Measurements from ENCODE around the gene PCDHB7. TPM values are rescaled to one million over a fixed set of nuclear protein-coding genes. Genes with fewer than 3 reads are reported as not detected.
"Not testable (repeated sequence)": the region's sequence is repeated elsewhere in the genome, so short reads cannot be mapped to it uniquely, and the experiment has no call there.

PCDHB7 gene
- total and polyA plus RNA-seq, 2 experiments from 2014 or later = 0.48 to 1.0 TPM

- Histone ChIP-seq H3K27me3 (ENCODE audit: insufficient read depth) (no peaks in the 10 kb centered on the region), H4K20me1 (replicated peaks; ENCODE audit: insufficient read depth) (no peaks in the 10 kb centered on the region), H3F3A (replicated peaks; ENCODE audit: low read depth) (no peaks in the 10 kb centered on the region), H3K9me2 (ENCODE audit: insufficient read depth) (no peaks in the 10 kb centered on the region), H3K36me3 (ENCODE audit: insufficient read depth) (no peaks in the 10 kb centered on the region), H3K4me2 (no peak within 1 kb of the TSS), H3K27ac (ENCODE audit: low read depth) (no peak within 1 kb of the TSS), H3K4me1 (ENCODE audit: insufficient read depth) (no peaks in the 10 kb centered on the region), H3K4me3 (no peak within 1 kb of the TSS), H2AFZ (0 out of 2 replicates have a peak within 1 kb of the TSS, but pooled peaks have one; percentile 40), H3K79me2 (replicated peaks; ENCODE audit: insufficient read depth) (no peaks in the 10 kb centered on the region)
- Mint-ChIP-seq H3K9me3 (peaks cover 34% of the 10 kb centered on the region), H3K4me3 (peak within 1 kb of the TSS; percentile 36), H3K27me3 (ENCODE audit: insufficient read depth, low read depth, poor library complexity) (no peaks in the 10 kb centered on the region), H3K4me1 (peaks cover 12% of the 10 kb centered on the region), H3K27ac (no peak within 1 kb of the TSS), H3K36me3 (ENCODE audit: low read depth) (peaks cover 25% of the 10 kb centered on the region)
- DNase-seq (ENCODE audit: low spot score) (peak; percentile 86), ATAC-seq (peak; percentile 77)
- TF ChIP-seq EZH2 (IDR thresholded peaks at IDR 0.05; ENCODE audit: low read depth, unreplicated experiment) (no peak), CTCF (conservative IDR thresholded peaks at IDR 0.05; ENCODE audit: low read depth in 2 of 2) (peak; percentile 85 to 99)
Observed at GRCh38 chr5:141186897-141187512, 14.6 kb downstream of the PCDHB7 start, which contains the start of gene PCDHB9. Gene PCDHB9 (plus strand): TSS chr5:141187161. CDS start chr5:141187319, 158 bp downstream.

- not testable (repeated sequence) for H3K27ac Mint-ChIP-seq; H3F3A ChIP-seq (replicated peaks; ENCODE audit: low read depth); H3K9me2 ChIP-seq (ENCODE audit: insufficient read depth); ATAC-seq; H3K27ac ChIP-seq (ENCODE audit: low read depth); H3K36me3 ChIP-seq (ENCODE audit: insufficient read depth); H3K4me1 ChIP-seq (ENCODE audit: insufficient read depth); H3K27me3 Mint-ChIP-seq (ENCODE audit: insufficient read depth, low read depth, poor library complexity); H3K4me3 Mint-ChIP-seq; H3K79me2 ChIP-seq (replicated peaks; ENCODE audit: insufficient read depth); H4K20me1 ChIP-seq (replicated peaks; ENCODE audit: insufficient read depth); DNase-seq (ENCODE audit: low spot score); H3K27me3 ChIP-seq (ENCODE audit: insufficient read depth); H3K4me2 ChIP-seq; H3K4me1 Mint-ChIP-seq; H3K4me3 ChIP-seq; H2AFZ ChIP-seq
- Mint-ChIP-seq H3K9me3 (peaks cover 30% of the 10 kb centered on the region), H3K36me3 (ENCODE audit: low read depth) (peaks cover 20% of the 10 kb centered on the region)
Observed at GRCh38 chr5:141188682-141189081, 16.2 kb downstream of the PCDHB7 start.

- not testable (repeated sequence) for H3K36me3 ChIP-seq (ENCODE audit: insufficient read depth); H3K4me3 Mint-ChIP-seq
Observed at GRCh38 chr5:141189131-141189530, 16.7 kb downstream of the PCDHB7 start.

More at GRCh38 chr5:141189131-141189530, 16.7 kb downstream of the PCDHB7 start:
- not testable (repeated sequence) for ATAC-seq; H3K27ac Mint-ChIP-seq; H3K79me2 ChIP-seq (replicated peaks; ENCODE audit: insufficient read depth); H3K4me2 ChIP-seq; H2AFZ ChIP-seq; H3K4me1 Mint-ChIP-seq; H3F3A ChIP-seq (replicated peaks; ENCODE audit: low read depth); H4K20me1 ChIP-seq (replicated peaks; ENCODE audit: insufficient read depth); H3K4me3 ChIP-seq; H3K27ac ChIP-seq (ENCODE audit: low read depth); DNase-seq (ENCODE audit: low spot score); H3K27me3 Mint-ChIP-seq (ENCODE audit: insufficient read depth, low read depth, poor library complexity); H3K4me1 ChIP-seq (ENCODE audit: insufficient read depth); H3K27me3 ChIP-seq (ENCODE audit: insufficient read depth); H3K9me2 ChIP-seq (ENCODE audit: insufficient read depth)
- peaks cover 30% of the 10 kb centered on the region for H3K9me3 Mint-ChIP-seq
- peaks cover 20% of the 10 kb centered on the region for H3K36me3 Mint-ChIP-seq (ENCODE audit: low read depth)
